Right renal pelvis (tissue), 4 donors: Measurements from ENCODE around the gene DROSHA. TPM values are rescaled to one million over a fixed set of nuclear protein-coding genes. Genes with fewer than 3 reads are reported as not detected.

ENCODE experiments used
- DNase-seq, 4 donors: peaks; one replicate each; pipeline ENCODE4 v3.0.0-alpha.2; 2013; ENCODE audit warnings: low read depth in 4 of 4, low spot score in 3 of 4, missing footprints in 1 of 4
- polyA plus RNA-seq, 4 donors: library from polyadenylated mRNA; unstranded; fragments of 120-200 nt; gene quantifications; one replicate each; pipeline ENCODE4 v1.2.1, GENCODE V29; 2013; ENCODE audit not compliant: insufficient read length in 4 of 4

DROSHA gene
- polyA plus RNA-seq, 4 donors = 83.9 to 97.9 (median 94.3) TPM

- DNase-seq = no peak
Measured at GRCh38 chr5:31471040-31471439, 60.9 kb downstream of the DROSHA start.

GRCh38 chr5:31470608-31471007 lies 61.3 kb downstream of the DROSHA start:
- no peak for DNase-seq

GRCh38 chr5:31469886-31470285 lies 62.0 kb downstream of the DROSHA start:
- DNase-seq = no peak

GRCh38 chr5:31469466-31469865 lies 62.4 kb downstream of the DROSHA start:
- DNase-seq = no peak

GRCh38 chr5:31465291-31465690 lies 66.6 kb downstream of the DROSHA start:
- DNase-seq = no peak

- DNase-seq = no peak
Measured at GRCh38 chr5:31464081-31464480, 67.8 kb downstream of the DROSHA start.

- DNase-seq = no peak
Measured at GRCh38 chr5:31463351-31463750, 68.5 kb downstream of the DROSHA start.

GRCh38 chr5:31459594-31459993 lies 72.3 kb downstream of the DROSHA start:
- no peak for DNase-seq

- DNase-seq = no peak
Measured at GRCh38 chr5:31455172-31455571, 76.7 kb downstream of the DROSHA start.

GRCh38 chr5:31453522-31453921 lies 78.4 kb downstream of the DROSHA start:
- DNase-seq = no peak

- no peak for DNase-seq
Measured at GRCh38 chr5:31452314-31452713, 79.6 kb downstream of the DROSHA start.

GRCh38 chr5:31449962-31450361 lies 81.9 kb downstream of the DROSHA start:
- DNase-seq = no peak

GRCh38 chr5:31449174-31449573 lies 82.7 kb downstream of the DROSHA start:
- no peak for DNase-seq

GRCh38 chr5:31445041-31445600 lies 86.8 kb downstream of the DROSHA start:
- DNase-seq = no peak

GRCh38 chr5:31443572-31443971 lies 88.3 kb downstream of the DROSHA start:
- no peak for DNase-seq

- no peak for DNase-seq
Measured at GRCh38 chr5:31442058-31442745, 89.7 kb downstream of the DROSHA start.

- no peak for DNase-seq
Measured at GRCh38 chr5:31436851-31437250, 95.0 kb downstream of the DROSHA start.

GRCh38 chr5:31435730-31436129 lies 96.2 kb downstream of the DROSHA start:
- DNase-seq = no peak

- DNase-seq = no peak
Measured at GRCh38 chr5:31434898-31435297, 97.0 kb downstream of the DROSHA start.

- DNase-seq = no peak
Measured at GRCh38 chr5:31433229-31433628, 98.7 kb downstream of the DROSHA start.

- DNase-seq = no peak
Measured at GRCh38 chr5:31427724-31428309, 104.1 kb downstream of the DROSHA start.

GRCh38 chr5:31427013-31427723 lies 104.7 kb downstream of the DROSHA start:
- no peak for DNase-seq
